Left kidney (tissue), 8 donors: ENCODE results near the gene VWA3B. TPM values are rescaled to one million over a fixed set of nuclear protein-coding genes. Genes with fewer than 3 reads are reported as not detected.
"Not testable (repeated sequence)": the region's sequence is repeated elsewhere in the genome, so short reads cannot be mapped to it uniquely, and the experiment has no call there.

Experiments
- DNase-seq: peaks from one replicate; pipeline ENCODE4 v3.0.0-alpha.2; 2013
- long read RNA-seq, 8 donors: transcript quantifications; one replicate each; lab custom pipeline, GENCODE V29; 2026
- polyA plus RNA-seq: library from polyadenylated mRNA; unstranded; fragments of 120-200 nt; gene quantifications from one replicate; pipeline ENCODE4 v1.2.1, GENCODE V29; 2013; ENCODE audit not compliant: insufficient read length

VWA3B gene, protein sequence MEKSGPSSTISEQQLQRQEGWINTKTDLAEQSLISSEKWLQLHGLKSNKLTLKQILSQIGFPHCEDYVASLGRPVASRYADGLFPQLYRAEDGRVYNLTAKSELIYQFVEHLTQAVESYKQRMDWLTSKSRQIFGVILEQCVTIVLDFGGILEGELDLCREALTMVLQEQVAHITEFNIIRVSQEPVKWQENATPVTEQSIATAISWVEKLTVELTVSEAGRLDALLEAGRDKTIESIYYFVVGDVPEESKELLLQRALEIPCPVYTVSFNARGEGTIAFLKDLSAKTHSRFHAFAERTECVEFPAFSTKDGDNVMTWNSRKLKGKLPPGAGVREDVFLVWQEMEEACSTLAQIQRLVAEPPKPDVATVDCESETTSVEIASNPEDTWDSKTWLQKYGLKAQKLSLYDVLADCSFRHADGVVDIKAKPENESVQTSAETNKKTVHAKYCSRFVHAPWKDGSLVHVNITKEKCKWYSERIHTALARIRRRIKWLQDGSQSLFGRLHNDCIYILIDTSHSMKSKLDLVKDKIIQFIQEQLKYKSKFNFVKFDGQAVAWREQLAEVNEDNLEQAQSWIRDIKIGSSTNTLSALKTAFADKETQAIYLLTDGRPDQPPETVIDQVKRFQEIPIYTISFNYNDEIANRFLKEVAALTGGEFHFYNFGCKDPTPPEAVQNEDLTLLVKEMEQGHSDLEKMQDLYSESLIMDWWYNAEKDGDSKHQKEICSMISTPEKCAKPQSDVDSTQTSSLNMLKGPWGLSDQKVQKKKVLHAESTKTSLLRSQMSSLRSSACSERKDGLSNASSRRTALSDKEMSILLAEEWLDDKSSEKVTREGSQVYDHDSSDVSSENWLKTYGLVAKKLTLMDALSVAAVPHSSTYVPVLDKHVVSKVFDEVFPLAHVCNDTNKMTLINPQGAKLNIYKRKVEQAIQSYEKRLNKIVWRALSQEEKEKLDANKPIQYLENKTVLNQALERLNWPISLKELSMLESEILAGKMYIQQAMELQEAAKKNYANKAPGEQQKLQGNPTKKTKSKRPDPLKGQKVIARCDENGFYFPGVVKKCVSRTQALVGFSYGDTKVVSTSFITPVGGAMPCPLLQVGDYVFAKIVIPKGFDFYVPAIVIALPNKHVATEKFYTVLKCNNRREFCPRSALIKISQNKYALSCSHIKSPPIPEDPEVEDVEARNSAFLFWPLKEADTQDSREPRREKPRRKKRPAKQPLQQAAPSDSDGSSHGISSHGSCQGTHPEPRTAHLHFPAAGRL (N-terminal part only)
- polyA plus RNA-seq = 0.80 TPM
- long read RNA-seq, donor 1 = 0 reads
- long read RNA-seq, donor 2 = 0 reads
- long read RNA-seq, donor 3 = 0 reads
- long read RNA-seq, donor 4 = 0 reads
- long read RNA-seq, donor 5 = 0 reads
- long read RNA-seq, donor 6 = 0 reads
- long read RNA-seq, donor 7 = 0 reads
- long read RNA-seq, donor 8 = 0 reads

GRCh38 chr2:98086491-98087446 is at the start of gene VWA3B:
Gene VWA3B, plus strand, starts transcription at chr2:98087167. Its CDS starts 5,926 bp downstream, at chr2:98093093.
- DNase-seq = peak; percentile 62

DNA sequence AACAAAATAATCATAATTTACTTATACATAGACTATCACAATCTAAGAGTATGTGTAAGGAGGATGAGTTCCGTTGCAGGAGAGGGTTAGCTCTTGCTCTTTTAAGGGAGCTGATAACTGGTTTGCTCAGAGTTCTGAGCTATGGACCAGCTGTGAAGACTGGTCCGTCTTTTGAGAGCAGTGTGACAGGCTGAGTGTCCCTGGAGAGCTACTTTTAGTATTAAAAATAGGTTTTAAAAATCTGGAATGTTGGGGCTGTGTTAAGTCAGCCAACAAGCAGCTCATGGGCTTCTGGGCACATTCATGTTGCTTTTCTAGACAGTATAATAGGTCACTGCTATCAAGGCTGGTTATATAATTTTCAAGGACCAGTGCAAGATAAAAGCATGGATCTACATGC is 49.8 kb upstream of the VWA3B start:
- no peak for DNase-seq

DNA sequence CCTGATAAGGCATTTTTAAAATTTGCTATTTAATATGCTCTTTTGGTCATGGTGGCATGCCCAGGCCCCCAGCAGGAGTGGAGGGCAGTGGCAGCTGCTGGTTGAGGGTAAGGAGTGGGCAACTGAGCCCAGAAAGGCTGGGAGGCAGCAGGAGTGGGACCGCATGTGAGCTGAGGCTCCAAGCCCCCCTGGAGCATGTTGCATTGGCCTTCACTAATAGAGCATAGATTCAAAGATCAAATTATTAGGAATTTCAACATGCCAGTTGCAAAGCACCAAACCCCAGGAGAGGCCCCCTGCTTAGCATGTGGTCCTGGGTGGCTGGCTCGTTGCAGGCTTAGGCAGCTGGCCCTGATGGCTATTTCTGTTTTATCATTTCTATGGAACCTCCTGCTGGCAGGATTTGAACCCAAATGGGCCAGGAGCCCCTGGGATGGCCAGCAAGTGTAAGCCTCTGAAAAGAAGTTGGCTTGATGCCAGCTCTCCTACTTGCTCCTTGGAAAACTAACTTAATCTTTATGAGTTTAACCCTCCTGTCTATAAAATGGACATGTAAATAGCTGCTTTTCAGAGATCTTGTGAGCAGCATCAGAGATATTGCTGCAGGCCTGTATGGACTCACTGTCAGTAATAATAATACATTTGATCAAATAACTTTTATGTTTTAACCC is 49.2 kb upstream of the VWA3B start:
- no peak for DNase-seq

DNA sequence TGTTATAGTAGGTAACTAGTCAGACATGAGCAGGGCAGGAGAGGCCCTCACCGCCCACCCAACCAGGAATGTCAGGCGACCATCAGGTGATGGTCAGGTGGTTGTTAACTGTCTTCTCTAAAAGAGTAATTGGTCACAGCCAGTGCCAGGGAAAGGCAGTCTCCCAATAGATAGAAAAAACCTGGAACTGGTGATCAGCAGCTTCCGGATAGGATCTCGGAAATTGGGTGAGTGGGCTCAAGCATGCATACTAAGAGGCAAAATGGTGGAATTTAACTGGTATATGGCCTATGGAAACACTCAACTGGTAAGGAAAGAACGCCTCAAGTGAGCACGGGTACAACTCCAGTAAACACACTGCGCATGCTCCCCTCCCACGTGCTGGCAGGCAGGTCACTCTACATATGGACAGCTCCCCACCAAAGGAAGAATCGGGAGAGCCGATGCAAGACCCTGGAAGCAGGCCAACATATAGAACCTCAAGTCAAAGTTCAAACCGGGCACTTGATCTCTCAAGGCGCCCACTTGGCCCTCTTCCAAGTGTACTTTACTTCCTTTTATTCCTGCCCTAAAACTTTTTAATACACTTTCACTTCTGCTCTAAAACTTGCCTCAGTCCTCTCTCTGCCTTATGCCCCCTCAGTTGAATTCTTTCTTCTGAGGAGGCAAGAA is 47.7 kb upstream of the VWA3B start:
- DNase-seq = no peak

DNA sequence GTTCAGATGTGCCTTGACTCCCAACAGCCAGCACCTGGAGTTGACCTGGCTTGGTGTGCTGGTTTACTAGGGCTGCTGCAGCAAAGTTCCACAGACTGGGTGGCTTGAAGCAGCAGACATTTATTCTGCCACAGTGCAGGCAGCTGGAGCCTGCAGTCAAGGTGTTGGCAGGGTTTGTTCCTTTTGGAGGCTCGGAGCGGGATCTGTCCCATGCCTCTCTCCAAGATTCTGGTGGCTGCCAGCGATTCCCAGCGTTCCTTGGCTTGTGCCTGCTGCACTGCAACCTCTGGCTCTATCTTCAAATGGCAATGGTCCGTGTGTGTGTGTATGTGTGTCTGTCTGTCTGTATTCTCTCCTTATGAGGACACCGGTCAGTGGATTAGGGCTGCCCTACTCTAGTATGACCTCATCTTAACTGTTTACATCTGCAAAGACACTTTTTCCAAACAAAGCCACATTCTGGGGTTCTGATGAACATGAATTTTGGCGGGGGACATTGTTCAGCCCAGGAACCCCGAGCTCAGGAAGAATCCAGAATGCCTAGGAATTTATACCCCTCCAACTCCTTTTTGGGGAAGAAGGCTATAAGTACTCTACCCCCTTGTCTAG is 46.5 kb upstream of the VWA3B start:
- no peak for DNase-seq

DNA sequence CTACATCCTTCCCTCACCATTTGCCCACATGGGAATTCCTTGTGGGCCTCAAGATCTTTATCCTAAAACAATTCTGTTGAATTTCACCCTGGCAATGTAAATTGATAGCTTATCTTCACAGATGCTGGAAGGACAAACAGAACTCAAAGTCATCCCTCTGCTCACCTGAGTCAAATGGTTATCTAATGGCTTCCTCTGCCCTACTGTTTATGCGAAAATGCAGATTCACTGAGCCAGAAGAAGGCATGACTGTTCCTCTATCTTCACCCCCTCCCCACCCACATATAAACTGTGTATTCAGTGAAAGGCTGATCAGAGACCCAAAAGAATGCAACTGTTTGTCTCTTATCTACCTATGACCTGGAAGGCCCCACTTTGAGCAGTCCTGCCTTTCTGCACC is 43.9 kb upstream of the VWA3B start:
- no peak for DNase-seq

GRCh38 chr2:98044730-98045129 is 42.2 kb upstream of the VWA3B start:
- DNase-seq = not testable (repeated sequence)

- DNase-seq = no peak
These were observed 36.9 kb upstream of the VWA3B start for GRCh38 chr2:98050070-98050469.

- no peak for DNase-seq
These were observed 28.6 kb upstream of the VWA3B start for GRCh38 chr2:98058191-98058975.

- DNase-seq = no peak
These were observed 26.7 kb upstream of the VWA3B start for GRCh38 chr2:98060277-98060676.

GRCh38 chr2:98063291-98063854 is 23.6 kb upstream of the VWA3B start:
- no peak for DNase-seq

DNA sequence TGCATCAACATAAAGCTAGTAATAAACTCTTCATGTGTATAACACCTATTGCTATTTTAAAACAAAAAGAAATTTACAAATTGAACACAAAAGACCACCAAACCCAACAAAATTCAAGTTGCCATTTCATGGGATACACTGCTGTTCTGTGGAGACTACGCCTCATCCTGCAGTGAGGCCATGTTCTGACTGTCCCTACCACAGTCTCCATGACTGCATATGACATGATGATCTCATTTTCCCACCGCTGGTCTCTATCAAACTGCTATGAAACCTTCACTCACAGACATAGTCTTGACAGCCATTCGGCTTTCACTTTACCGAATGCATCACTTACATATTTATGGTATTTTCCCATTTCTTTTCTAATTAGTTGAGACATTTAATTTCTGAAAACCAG is 21.2 kb upstream of the VWA3B start:
- no peak for DNase-seq

DNA sequence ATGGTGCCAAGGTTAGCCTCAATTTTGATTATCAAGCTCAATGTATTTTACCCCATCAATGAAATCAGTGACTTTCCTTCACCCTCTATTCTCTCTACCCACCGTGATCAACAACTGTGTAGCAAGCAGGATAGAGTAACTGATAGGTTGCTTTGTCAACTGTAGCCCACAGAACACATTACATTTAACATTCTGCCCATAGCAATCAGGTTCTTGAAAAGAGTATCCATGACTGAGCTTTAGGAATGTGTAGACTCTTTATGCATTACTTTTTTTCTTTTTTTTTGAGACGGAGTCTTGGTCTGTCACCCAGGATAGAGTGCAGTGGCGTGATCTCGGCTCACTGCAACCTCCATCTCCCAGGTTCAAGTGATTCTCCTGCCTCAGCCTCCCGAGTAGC is 19.8 kb upstream of the VWA3B start:
- no peak for DNase-seq

GRCh38 chr2:98070081-98070480 is 16.9 kb upstream of the VWA3B start:
- no peak for DNase-seq

GRCh38 chr2:98072442-98072841 is 14.5 kb upstream of the VWA3B start:
- DNase-seq = no peak

- no peak for DNase-seq
These were observed 8.3 kb upstream of the VWA3B start for GRCh38 chr2:98078701-98079100.

DNA sequence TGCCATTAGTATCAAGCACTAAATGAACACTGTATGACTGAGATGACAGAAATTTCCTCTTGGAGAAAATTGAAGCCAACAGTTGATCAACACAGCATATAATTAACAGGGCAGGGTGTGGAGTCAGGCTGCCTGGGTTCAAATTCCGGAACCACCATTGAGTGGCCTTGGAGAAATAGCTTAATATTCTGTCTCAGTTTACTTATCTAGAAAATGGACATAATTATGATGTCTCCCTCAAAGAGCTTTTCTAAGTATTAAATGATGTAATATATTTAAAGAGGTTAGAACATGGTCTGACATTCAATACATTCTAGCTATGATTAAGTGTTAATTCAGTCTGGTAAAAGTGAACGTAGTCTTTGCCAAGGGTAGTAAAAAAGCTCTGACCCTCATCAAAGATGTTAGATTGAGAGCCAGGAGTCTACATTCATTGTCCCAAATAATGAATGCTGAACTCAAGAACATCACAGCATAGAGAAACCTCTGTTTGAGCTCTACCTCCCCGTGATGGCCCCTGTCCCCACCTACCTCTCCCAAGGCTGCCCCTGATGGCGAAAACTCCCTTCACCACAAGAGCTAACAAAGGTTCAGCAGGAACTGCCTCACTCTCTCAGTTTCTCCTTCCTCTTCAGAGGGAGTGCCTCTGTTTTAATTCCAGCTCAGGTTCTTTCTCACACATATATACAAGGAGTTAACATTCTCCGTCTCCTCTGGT is 2.7 kb upstream of the VWA3B start:
- DNase-seq = no peak
